Activated naive CD8-positive, alpha-beta T cell treated with anti-CD3 and anti-CD28 coated beads, Interleukin-2, amount 50 U/mL, for 24 hours (primary cell): Measurements from ENCODE around the gene MTIF2.
A peak's percentile ranks its signal among the peaks of the same experiment; 100 is the strongest.
"Not testable (repeated sequence)": the region's sequence is repeated elsewhere in the genome, so short reads cannot be mapped to it uniquely, and the experiment has no call there.

Source experiments
- ATAC-seq: fragments of 150-1000 bp; cut with Tn5 transposase; one replicate; pipeline ENCODE4 v1.10.0; 2021
- DNase-seq: peaks from one replicate; pipeline ENCODE4 v3.0.0; 2021
- H3K27ac Mint-ChIP-seq: one replicate; pipeline ENCODE4 v1.8.0; 2021; ENCODE audit warnings: mild to moderate bottlenecking, mixed read lengths
- H3K27me3 Mint-ChIP-seq: one replicate; pipeline ENCODE4 v1.8.0; 2021; ENCODE audit warnings: mixed read lengths
- H3K36me3 Mint-ChIP-seq: one replicate; pipeline ENCODE4 v1.8.0; 2021; ENCODE audit warnings: low read depth, mixed read lengths
- H3K4me1 Mint-ChIP-seq: one replicate; pipeline ENCODE4 v1.8.0; 2021; ENCODE audit warnings: mixed read lengths
- H3K4me3 Mint-ChIP-seq: one replicate; pipeline ENCODE4 v1.8.0; 2021; ENCODE audit warnings: mild to moderate bottlenecking, moderate library complexity, mixed read lengths
- H3K9me3 Mint-ChIP-seq: one replicate; pipeline ENCODE4 v1.8.0; 2021; ENCODE audit warnings: mixed read lengths

MTIF2 gene, protein sequence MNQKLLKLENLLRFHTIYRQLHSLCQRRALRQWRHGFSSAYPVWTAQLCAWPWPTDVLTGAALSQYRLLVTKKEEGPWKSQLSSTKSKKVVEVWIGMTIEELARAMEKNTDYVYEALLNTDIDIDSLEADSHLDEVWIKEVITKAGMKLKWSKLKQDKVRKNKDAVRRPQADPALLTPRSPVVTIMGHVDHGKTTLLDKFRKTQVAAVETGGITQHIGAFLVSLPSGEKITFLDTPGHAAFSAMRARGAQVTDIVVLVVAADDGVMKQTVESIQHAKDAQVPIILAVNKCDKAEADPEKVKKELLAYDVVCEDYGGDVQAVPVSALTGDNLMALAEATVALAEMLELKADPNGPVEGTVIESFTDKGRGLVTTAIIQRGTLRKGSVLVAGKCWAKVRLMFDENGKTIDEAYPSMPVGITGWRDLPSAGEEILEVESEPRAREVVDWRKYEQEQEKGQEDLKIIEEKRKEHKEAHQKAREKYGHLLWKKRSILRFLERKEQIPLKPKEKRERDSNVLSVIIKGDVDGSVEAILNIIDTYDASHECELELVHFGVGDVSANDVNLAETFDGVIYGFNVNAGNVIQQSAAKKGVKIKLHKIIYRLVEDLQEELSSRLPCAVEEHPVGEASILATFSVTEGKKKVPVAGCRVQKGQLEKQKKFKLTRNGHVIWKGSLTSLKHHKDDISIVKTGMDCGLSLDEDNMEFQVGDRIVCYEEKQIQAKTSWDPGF

DNA sequence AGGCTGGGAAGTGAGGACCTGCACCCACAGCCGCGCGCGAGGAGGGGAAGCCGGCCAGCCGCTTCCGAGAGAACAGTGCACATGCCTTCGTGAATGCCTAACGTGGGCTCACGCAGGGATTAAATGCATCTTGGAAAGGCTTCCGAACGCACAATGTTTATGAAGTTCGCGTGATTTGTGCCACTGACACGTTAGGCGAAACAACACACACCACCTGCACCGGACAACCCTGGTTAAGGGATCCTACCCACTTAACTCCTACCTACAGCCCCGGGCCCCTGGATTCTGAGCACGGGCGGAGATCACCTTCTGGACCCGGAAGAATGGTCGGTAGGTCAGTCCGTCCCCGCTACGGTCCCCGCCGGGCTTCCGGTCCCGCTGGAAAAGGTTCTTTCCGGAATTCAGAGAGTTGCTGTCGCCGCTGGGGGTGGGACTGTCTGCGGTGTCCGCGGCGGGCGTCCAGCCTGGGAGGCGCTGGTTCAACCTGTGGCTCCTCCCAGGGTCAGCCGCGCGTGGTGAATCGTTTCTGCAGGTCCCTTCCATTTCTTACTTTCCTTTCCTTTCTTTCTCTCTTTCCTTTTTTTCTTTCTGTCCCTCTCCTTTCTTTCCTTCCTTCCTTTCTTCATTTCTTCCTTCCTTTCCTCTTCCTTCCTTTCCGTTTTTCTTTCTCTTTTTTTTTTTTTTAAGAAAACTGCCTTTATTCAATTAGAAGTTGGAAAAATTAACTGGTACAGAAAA, at the start of gene MTIF2:
Gene MTIF2, minus strand, starts transcription at position 325 of the 738 bp plus-strand sequence. CDS start 5,373 bp downstream, outside the sequence.
- no peaks in the 10 kb centered on the region for H3K9me3 Mint-ChIP-seq
- H3K4me3 Mint-ChIP-seq = peak within 1 kb of the TSS; percentile 97
- peak within 1 kb of the TSS; percentile 97 for H3K27ac Mint-ChIP-seq
- no peaks in the 10 kb centered on the region for H3K27me3 Mint-ChIP-seq
- DNase-seq (peak; percentile 94), ATAC-seq (peak; percentile 98)
- peaks cover 21% of the 10 kb centered on the region for H3K4me1 Mint-ChIP-seq
- peaks cover 18% of the 10 kb centered on the region for H3K36me3 Mint-ChIP-seq

DNA sequence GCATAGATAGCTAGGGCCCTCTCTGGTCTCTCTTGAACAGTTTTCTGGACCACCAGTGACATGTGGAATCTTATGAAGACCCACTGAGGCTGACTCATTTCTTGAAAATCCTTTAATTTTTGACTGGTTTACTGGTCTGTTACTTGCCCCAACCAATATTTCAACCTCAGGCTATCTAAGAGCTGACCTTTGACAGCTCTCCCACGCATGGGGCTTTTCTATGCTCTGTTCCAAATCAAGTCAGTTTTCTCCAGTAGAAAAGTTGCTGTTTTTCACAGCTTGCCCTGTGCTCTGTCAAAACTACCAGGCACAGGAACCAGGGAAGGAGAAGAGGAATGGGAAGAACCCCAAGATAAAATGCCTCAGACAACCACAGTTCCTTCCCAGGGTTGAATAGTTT, 46.0 kb upstream of the MTIF2 start:
- Mint-ChIP-seq H3K4me3 (no peak overlapping the region), H3K4me1 (peaks cover 22% of the 10 kb centered on the region), H3K27me3 (no peaks in the 10 kb centered on the region), H3K27ac (no peak overlapping the region), H3K9me3 (no peaks in the 10 kb centered on the region), H3K36me3 (no peaks in the 10 kb centered on the region)
- DNase-seq (no peak), ATAC-seq (no peak)

DNA sequence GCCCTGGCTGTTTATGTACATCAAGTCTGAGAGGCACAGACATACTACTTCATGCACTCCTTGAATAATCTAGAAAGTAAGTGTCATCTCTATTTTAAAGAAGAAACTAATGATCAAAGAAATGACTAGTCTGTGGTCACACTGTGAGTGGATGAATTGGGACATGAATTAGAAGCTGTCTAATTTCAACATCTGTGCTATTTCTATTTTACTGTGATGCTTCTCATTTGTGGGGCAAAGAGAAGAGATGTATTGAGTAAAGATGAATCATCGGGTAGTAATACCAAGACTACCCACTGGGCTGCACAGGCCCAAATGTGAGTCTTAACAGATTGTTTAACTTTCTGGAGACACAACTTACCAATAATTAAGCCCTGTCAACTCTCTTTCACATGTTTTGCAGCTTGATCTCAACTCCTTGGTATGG, 42.4 kb upstream of the MTIF2 start:
- DNase-seq (no peak), ATAC-seq (peak; percentile 96)
- H3K27me3 Mint-ChIP-seq = no peaks in the 10 kb centered on the region
- peak overlapping the region; percentile 67 for H3K27ac Mint-ChIP-seq
- no peak overlapping the region for H3K4me3 Mint-ChIP-seq
- H3K36me3 Mint-ChIP-seq = peaks cover 4% of the 10 kb centered on the region
- no peaks in the 10 kb centered on the region for H3K9me3 Mint-ChIP-seq
- H3K4me1 Mint-ChIP-seq = peaks cover 24% of the 10 kb centered on the region

DNA sequence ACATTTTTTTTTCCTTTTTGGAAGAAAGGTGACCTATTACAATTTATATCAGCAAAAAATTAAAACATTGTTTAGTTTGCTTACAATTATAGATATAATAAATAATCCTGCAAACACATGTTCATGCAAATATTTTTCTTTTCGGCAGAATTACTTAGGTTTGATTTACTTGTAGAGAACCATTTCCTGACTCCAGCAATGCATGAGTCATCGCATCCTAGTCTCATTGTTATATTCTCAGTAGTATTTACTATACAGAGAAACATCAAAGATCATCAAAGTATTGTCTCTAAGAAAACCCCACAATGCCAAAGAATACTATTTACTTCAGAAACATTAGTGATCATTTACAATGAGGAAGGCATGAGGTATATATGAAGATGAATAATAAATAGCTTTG, 40.4 kb upstream of the MTIF2 start:
- peaks cover 4% of the 10 kb centered on the region for H3K36me3 Mint-ChIP-seq
- DNase-seq (no peak), ATAC-seq (no peak)
- no peak overlapping the region for H3K27ac Mint-ChIP-seq
- H3K9me3 Mint-ChIP-seq = no peaks in the 10 kb centered on the region
- no peaks in the 10 kb centered on the region for H3K27me3 Mint-ChIP-seq
- no peak overlapping the region for H3K4me3 Mint-ChIP-seq
- peaks cover 24% of the 10 kb centered on the region for H3K4me1 Mint-ChIP-seq

DNA sequence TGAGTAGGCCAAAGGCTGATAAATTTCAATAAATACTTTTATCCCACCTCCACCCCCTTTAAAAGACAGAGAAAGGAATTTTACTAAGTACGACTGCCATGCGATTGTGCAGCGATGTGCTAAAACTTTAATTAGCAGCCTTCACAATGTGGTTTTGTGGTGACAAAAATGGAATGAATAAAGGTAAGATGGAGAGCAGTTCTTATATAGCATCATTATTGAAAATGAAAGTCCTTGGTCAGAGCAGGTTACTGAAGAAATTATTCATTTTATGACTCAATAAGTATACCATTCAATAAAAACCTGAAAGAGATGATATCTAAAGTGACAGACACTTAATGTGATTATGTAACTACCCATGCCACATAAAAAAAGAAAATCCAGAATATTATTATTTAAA, 33.2 kb upstream of the MTIF2 start:
- peak; percentile 90 for ATAC-seq
- Mint-ChIP-seq H3K27me3 (no peaks in the 10 kb centered on the region), H3K36me3 (peaks cover 4% of the 10 kb centered on the region), H3K27ac (no peak overlapping the region), H3K9me3 (no peaks in the 10 kb centered on the region), H3K4me3 (no peak overlapping the region), H3K4me1 (peaks cover 30% of the 10 kb centered on the region)
- no peak for DNase-seq

DNA sequence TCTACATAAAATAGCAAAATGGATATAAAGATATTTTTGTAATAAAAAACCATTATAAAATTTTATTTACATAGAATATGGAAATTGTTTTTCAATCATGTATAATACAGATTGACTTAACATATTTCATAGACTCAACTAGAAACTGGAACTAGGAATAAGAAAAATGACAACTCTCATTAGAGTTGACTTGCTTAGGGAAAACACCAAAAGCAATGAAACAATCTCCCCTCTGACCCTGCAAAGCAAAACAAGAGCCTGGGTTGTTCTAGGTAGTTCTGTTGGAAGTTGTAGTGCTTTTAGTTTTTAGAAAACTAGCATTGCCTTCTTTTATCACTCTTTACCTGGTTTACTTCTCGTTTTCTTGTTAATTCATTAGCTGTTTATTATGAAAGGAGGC, 32.2 kb upstream of the MTIF2 start:
- no peak for DNase-seq
- no peak overlapping the region for H3K27ac Mint-ChIP-seq
- H3K4me1 Mint-ChIP-seq = peaks cover 30% of the 10 kb centered on the region
- H3K9me3 Mint-ChIP-seq = no peaks in the 10 kb centered on the region
- no peaks in the 10 kb centered on the region for H3K27me3 Mint-ChIP-seq
- H3K36me3 Mint-ChIP-seq = peaks cover 4% of the 10 kb centered on the region
- no peak for ATAC-seq
- H3K4me3 Mint-ChIP-seq = no peak overlapping the region

DNA sequence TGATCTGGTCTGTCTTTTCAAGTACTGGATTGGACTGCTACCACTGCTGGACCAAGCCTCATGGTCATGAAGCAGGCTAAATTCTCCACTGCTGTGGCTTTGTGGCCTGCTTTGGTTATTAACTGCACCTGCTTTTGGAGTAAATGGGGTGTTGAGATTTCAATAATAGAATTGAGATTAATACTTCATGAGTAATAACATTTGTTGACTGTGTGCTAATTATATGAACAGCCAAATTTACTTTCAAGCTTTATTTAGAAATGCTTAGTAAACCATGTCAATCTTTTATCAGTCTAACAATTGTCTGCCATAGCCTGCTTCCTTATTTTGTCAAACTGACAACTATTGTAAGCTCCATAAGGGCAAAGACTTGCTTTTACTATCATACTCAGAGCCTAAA, 27.4 kb upstream of the MTIF2 start:
- ATAC-seq (no peak), DNase-seq (no peak)
- no peaks in the 10 kb centered on the region for H3K9me3 Mint-ChIP-seq
- H3K4me3 Mint-ChIP-seq = no peak overlapping the region
- H3K36me3 Mint-ChIP-seq = peaks cover under 1% of the 10 kb centered on the region
- peaks cover 27% of the 10 kb centered on the region for H3K4me1 Mint-ChIP-seq
- no peak overlapping the region for H3K27ac Mint-ChIP-seq
- no peaks in the 10 kb centered on the region for H3K27me3 Mint-ChIP-seq

DNA sequence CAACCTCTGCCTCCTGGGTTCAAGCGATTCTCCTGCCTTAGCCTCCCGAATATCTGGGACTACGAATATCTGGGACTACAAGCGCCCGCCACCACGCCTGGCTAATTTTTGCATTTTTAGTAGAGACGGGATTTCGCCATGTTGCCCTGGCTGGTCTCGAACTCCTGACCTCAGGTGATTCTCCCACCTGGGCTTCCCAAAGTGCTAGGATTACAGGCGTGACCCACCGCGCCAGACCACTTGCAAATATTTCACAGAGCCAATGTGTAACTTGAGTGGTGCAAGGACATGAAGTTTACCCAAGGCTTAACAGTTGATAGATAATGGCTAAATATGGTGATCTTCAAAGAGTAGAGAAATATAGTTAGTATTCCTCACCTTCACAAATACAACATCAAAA, 14.1 kb upstream of the MTIF2 start:
- Mint-ChIP-seq H3K36me3 (peaks cover 2% of the 10 kb centered on the region), H3K9me3 (no peaks in the 10 kb centered on the region), H3K27me3 (peaks cover 2% of the 10 kb centered on the region), H3K4me1 (peaks cover 32% of the 10 kb centered on the region), H3K27ac (peak overlapping the region; percentile 53), H3K4me3 (peak overlapping the region; percentile 80)
- DNase-seq = no peak
- no peak for ATAC-seq

DNA sequence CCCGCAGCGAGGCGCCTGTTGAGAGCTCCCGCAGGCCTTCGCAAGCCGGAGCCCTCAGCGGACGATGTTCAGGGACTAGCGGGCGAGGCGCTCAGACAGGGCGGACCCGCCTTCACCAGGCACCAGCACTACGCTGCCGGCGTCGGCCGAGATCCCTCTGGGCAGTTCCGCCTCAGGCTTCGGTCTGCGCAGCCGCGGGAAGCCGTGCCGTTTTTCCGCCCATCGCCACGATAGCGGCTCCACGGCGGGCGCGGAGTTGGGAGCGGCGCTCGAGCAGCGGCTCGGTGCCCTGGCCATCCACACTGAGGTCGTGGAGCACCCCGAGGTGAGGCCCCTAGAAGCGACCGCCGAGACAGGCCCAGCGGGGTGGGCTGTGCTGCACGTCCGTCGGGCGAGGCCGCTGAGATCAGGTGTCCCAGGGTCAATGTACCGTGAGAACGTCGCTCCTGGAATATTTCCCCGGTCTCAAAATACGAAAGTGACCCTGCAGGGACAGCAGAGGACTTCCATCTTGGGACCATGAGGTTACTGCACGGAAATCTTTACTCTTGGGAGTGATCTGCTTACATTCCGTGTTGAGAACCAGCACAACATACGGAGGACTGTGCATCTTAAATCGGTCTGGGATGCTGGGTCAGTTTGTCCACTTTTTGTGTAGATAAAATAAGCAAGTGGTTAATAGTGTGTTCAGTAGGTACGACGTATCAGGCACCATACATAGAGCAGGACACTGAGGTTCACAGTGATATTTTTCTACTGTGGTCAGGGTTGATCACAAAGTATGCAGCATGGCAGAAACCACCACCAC, 13.3 kb upstream of the MTIF2 start:
- Mint-ChIP-seq H3K4me1 (peaks cover 32% of the 10 kb centered on the region), H3K27me3 (peaks cover 2% of the 10 kb centered on the region), H3K9me3 (no peaks in the 10 kb centered on the region), H3K27ac (peak overlapping the region; percentile 87), H3K4me3 (peak overlapping the region; percentile 80), H3K36me3 (peaks cover 2% of the 10 kb centered on the region)
- peak; percentile 89 for DNase-seq
- peak; percentile 100 for ATAC-seq

DNA sequence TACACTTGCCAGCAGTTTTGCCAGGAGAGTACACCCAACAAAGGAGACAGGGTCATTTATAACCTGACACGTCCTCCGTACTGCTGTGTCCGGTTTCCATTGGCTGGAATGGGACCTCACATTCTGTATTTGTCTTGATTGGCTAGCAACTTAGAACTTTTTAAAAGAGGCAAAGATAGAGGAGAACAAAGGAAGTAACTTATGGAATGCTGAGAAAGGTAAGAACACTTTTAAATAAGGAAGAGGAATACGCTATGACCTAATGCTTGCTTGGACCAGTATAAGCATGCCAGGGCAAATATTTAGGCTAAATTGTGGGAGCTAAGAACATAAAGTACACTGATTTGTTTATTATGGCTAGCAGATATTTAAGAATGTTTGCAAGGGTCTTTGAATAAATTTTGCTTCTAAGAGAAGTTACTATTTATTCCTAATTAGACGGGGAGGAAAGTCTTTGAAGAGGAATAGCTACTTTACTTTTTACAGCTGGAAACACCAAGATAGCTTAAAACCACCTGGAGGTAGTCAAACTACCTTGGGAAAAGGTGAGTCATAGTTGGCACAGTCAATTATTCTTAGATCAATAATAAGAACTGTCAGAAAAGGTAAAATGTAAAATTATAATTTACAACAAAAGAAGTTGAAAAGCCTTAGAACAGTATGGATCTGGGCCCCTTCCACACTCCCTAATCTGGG, 12.0 kb upstream of the MTIF2 start:
- Mint-ChIP-seq H3K4me1 (peaks cover 29% of the 10 kb centered on the region), H3K4me3 (peak overlapping the region; percentile 80), H3K27ac (peak overlapping the region; percentile 42)
- not testable (repeated sequence) for ATAC-seq, DNase-seq, H3K36me3 Mint-ChIP-seq, H3K9me3 Mint-ChIP-seq, H3K27me3 Mint-ChIP-seq

DNA sequence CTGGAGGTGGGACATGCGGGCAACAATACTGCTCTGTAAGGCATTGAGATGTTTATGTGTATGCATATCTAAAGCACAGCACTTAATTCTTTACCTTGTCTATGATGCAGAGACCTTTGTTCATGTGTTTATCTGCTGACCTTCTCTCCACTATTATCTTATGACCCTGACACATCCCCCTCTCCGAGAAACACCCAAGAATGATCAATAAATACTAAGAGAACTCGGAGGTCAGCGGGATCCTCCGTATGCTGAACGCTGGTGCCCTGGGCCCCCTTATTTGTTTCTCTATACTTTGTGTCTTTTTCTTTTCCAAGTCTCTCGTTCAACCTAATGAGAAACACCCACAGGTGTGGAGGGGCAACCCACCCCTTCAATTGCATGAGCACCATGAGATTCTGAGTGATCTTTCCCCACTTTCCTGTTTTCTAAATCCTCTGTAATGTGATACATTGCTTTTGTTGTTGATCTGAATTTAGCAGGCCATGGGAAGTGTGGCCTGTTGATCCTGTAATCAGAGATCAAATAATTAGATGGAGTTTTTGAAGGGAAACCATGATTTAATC, 10.9 kb upstream of the MTIF2 start:
- not testable (repeated sequence) for H3K9me3 Mint-ChIP-seq, H3K36me3 Mint-ChIP-seq, H3K27ac Mint-ChIP-seq, ATAC-seq, H3K4me3 Mint-ChIP-seq, H3K27me3 Mint-ChIP-seq, DNase-seq
- H3K4me1 Mint-ChIP-seq = peaks cover 29% of the 10 kb centered on the region

DNA sequence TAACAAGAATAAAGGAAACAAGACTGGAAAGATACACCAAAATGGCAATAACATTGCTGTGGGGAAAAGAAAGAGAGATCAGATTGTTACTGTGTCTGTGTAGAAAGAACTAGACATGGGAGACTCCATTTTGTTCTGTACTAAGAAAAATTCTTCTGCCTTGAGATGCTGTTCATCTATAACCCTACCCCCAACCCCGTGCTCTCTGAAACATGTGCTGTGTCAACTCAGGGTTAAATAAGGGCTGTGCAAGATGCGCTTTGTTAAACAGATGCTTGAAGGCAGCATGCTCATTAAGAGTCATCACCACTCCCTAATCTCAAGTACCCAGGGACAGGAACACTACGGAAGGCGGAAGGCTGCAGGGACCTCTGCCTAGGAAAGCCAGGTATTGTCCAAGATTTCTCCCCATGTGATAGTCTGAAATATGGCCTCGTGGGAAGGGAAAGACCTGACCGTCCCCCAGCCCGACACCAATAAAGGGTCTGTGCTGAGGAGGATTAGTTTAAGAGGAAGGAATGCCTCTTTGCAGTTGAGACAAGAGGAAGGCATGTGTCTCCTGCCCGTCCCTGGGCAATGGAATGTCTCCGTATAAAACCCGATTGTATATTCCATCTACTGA, 10.3 kb upstream of the MTIF2 start:
- H3K9me3 Mint-ChIP-seq, DNase-seq, H3K4me3 Mint-ChIP-seq, ATAC-seq, H3K36me3 Mint-ChIP-seq, H3K27ac Mint-ChIP-seq, H3K27me3 Mint-ChIP-seq: not testable (repeated sequence)
- peaks cover 29% of the 10 kb centered on the region for H3K4me1 Mint-ChIP-seq

DNA sequence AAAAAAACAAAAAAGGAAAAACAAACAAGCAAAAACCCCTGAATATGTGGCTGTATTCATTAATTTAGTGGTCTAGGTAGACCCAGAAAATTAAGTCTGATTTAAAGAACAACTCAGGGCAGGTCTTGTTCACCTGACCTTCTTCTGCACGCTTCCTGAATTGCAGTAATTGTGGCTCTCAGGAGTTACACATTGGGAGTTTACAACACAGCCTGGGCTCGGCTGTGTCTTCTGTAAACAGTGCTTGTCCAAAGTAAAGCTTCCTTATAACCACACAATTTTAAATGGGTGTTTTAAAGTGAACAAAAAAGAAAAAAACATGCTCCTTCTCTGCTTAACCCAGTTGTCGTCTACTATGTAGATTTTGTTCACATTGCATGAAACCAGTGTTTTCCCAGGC, 8.3 kb upstream of the MTIF2 start:
- DNase-seq (no peak), ATAC-seq (no peak)
- Mint-ChIP-seq H3K4me3 (no peak overlapping the region), H3K4me1 (peaks cover 13% of the 10 kb centered on the region), H3K27me3 (peaks cover 4% of the 10 kb centered on the region), H3K9me3 (no peaks in the 10 kb centered on the region), H3K36me3 (no peaks in the 10 kb centered on the region), H3K27ac (no peak overlapping the region)
